ENCODE results near the gene AP1M1. TPM values are rescaled to one million over a fixed set of nuclear protein-coding genes. Genes with fewer than 3 reads are reported as not detected.

AP1M1 gene
- polyA plus RNA-seq, 1 experiment: 42.5 TPM

DNA sequence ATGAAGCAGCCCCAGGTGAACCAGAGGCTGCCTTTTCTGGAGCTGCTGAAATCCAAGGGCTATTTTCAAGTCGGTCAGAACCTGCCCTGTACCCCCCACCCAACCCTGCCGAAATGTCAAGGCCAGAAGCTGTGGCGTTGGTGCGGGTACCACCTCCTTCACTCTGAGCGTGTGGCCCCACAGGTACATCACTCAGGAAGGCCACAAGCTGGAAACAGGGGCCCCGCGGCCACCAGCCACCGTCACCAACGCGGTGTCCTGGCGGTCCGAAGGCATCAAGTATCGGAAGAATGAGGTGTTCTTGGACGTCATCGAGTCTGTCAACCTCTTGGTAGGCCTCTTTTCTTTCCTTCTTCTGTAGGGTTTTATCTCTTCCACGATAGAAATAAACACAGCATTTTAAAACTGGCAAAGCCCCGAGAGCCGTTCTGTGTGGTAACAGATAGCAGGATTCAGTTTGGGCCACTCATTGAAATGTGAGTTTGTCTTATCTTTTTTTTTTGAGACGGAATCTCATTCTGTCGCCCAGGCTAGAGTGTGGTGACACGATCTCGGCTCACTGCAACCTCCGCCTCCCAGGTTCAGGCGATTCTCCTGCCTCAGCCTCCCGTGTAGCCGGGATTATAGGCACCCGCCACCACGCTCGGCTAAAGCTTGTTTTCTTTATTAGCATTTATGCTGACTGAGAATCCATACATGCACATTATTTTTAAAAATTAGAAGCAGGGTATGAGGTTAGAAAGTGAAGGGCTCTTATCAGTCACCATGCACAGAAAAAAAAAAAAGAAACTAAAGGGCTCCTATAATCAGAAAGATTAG is 11.3 kb downstream of the AP1M1 start:
- H3K27ac ChIP-seq (ENCODE audit: low read depth, low read length): no peak overlapping the region
- H3K27me3 ChIP-seq (ENCODE audit: control insufficient read depth, insufficient read depth, low read length): no peaks in the 10 kb centered on the region
- peaks cover 5% of the 10 kb centered on the region for H3K9me3 ChIP-seq (ENCODE audit: control insufficient read depth, insufficient read depth, low read length)
- no peak for DNase-seq (ENCODE audit: low read depth, low spot score)
- TF ChIP-seq, protein P1, sequence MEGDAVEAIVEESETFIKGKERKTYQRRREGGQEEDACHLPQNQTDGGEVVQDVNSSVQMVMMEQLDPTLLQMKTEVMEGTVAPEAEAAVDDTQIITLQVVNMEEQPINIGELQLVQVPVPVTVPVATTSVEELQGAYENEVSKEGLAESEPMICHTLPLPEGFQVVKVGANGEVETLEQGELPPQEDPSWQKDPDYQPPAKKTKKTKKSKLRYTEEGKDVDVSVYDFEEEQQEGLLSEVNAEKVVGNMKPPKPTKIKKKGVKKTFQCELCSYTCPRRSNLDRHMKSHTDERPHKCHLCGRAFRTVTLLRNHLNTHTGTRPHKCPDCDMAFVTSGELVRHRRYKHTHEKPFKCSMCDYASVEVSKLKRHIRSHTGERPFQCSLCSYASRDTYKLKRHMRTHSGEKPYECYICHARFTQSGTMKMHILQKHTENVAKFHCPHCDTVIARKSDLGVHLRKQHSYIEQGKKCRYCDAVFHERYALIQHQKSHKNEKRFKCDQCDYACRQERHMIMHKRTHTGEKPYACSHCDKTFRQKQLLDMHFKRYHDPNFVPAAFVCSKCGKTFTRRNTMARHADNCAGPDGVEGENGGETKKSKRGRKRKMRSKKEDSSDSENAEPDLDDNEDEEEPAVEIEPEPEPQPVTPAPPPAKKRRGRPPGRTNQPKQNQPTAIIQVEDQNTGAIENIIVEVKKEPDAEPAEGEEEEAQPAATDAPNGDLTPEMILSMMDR (IDR thresholded peaks at IDR 0.05; ENCODE audit: low read depth, low read length): no peak
- no peak overlapping the region for H3K4me3 ChIP-seq (ENCODE audit: low read depth, low read length)
- ChIA-PET POLR2A (no interaction called here), CTCF (interaction anchor here (0.6 to 1.6 kb wide), 2 partner anchors 152 to 174 kb away, joined by 3 to 8 read pairs; no protein-coding TSS in a partner anchor)

- POLR2A ChIA-PET: no interaction called here
These were observed 12.5 kb downstream of the AP1M1 start for GRCh38 chr19:16210168-16210567.

GRCh38 chr19:16213076-16213475 is 15.4 kb downstream of the AP1M1 start:
- H3K4me3 ChIP-seq (ENCODE audit: low read depth, low read length): no peak overlapping the region
- ChIA-PET POLR2A (no interaction called here), CTCF (interaction anchor here (2.1 kb wide), 1 partner anchor 170 kb away, joined by 8 read pairs; no protein-coding TSS in a partner anchor)
- no peak overlapping the region for H3K27ac ChIP-seq (ENCODE audit: low read depth, low read length)
- peaks cover 7% of the 10 kb centered on the region for H3K9me3 ChIP-seq (ENCODE audit: control insufficient read depth, insufficient read depth, low read length)
- no peak for DNase-seq (ENCODE audit: low read depth, low spot score)
- TF ChIP-seq, protein P1 (IDR thresholded peaks at IDR 0.05; ENCODE audit: low read depth, low read length): no peak
- no peaks in the 10 kb centered on the region for H3K27me3 ChIP-seq (ENCODE audit: control insufficient read depth, insufficient read depth, low read length)

More at GRCh38 chr19:16210168-16210567, 12.5 kb downstream of the AP1M1 start:
- no peaks in the 10 kb centered on the region for H3K27me3 ChIP-seq (ENCODE audit: control insufficient read depth, insufficient read depth, low read length)
- no peak for DNase-seq (ENCODE audit: low read depth, low spot score)
- H3K4me3 ChIP-seq (ENCODE audit: low read depth, low read length): no peak overlapping the region
- H3K9me3 ChIP-seq (ENCODE audit: control insufficient read depth, insufficient read depth, low read length): peaks cover 5% of the 10 kb centered on the region; the same call in 1 of the 2 replicates
- TF ChIP-seq, protein P1 (IDR thresholded peaks at IDR 0.05; ENCODE audit: low read depth, low read length): no peak
- no peak overlapping the region for H3K27ac ChIP-seq (ENCODE audit: low read depth, low read length)
- CTCF ChIA-PET: interaction anchor here (1.6 kb wide), 1 partner anchor 172 kb away, joined by 8 read pairs; no protein-coding TSS in a partner anchor

- TF ChIP-seq, protein P1 (IDR thresholded peaks at IDR 0.05; ENCODE audit: low read depth, low read length): no peak
- no peak overlapping the region for H3K27ac ChIP-seq (ENCODE audit: low read depth, low read length)
- no peak overlapping the region for H3K4me3 ChIP-seq (ENCODE audit: low read depth, low read length)
- POLR2A ChIA-PET: no interaction called here
- CTCF ChIA-PET: interaction anchor here (0.6 kb wide), 1 partner anchor 31 kb away, joined by 3 read pairs; no protein-coding TSS in a partner anchor
- peaks cover 28% of the 10 kb centered on the region for H3K9me3 ChIP-seq (ENCODE audit: control insufficient read depth, insufficient read depth, low read length)
- no peak for DNase-seq (ENCODE audit: low read depth, low spot score)
- no peaks in the 10 kb centered on the region for H3K27me3 ChIP-seq (ENCODE audit: control insufficient read depth, insufficient read depth, low read length)
These were observed 19.3 kb downstream of the AP1M1 start for GRCh38 chr19:16216744-16217670.
